Right lobe of liver (tissue), 6 donors: ENCODE data around the gene GNAI3. TPM values are rescaled to one million over a fixed set of nuclear protein-coding genes. Genes with fewer than 3 reads are reported as not detected.

Experiments
- ATAC-seq, 4 donors: fragments of 200-7000 bp; cut with Tn5 transposase; one replicate each; pipeline ENCODE4 v1.9.1; 2020; ENCODE audit warnings: mild to moderate bottlenecking in 4 of 4, moderate library complexity in 4 of 4
- DNase-seq, 3 donors: peaks; one replicate each; pipeline ENCODE4 v3.0.0-alpha.2; 2020
- H3K27ac ChIP-seq, 3 donors: fragments of 200-600 bp; one replicate each; pipeline ENCODE4 v1.8.0; 2022
- H3K27me3 ChIP-seq, 2 donors: fragments of 200-600 bp; one replicate each; pipeline ENCODE4 v1.8.0; 2022
- H3K36me3 ChIP-seq, 4 donors: fragments of 200-600 bp; sonication (generic) in 1 of 4; one replicate each; pipeline versions ENCODE4 v1.5.1 to v1.8.0; 2017 to 2022; ENCODE audit warnings: control low read depth in 1 of 4
- H3K4me1 ChIP-seq, 4 donors: fragments of 200-600 bp; sonication (generic) in 1 of 4; one replicate each; pipeline versions ENCODE4 v1.5.1 to v1.8.0; 2017 to 2022; ENCODE audit warnings: control low read depth in 1 of 4
- H3K4me3 ChIP-seq, 3 donors: fragments of 200-600 bp; one replicate each; pipeline ENCODE4 v1.8.0; 2022
- H3K9me3 ChIP-seq, 4 donors: fragments of 200-600 bp; sonication (generic) in 1 of 4; one replicate each; pipeline versions ENCODE4 v1.5.1 to v1.8.0; 2017 to 2022; ENCODE audit warnings: control low read depth in 1 of 4
- CTCF ChIP-seq, 4 donors: fragments of 200-600 bp in 3 of 4; fragments of 450-650 bp in 1 of 4; IDR thresholded peaks; one replicate each; pipeline versions ENCODE4 v1.5.1 to v1.8.0; 2016 to 2022; ENCODE audit warnings: antibody characterized with exemption in 4 of 4, mild to moderate bottlenecking in 2 of 4
- POLR2A ChIP-seq: fragments of 450-650 bp; IDR thresholded peaks from one replicate; pipeline ENCODE4 v1.6.1; 2017; ENCODE audit warnings: antibody characterized with exemption, mild to moderate bottlenecking
- WGBS: methylation state at CpG from one replicate; pipeline ENCODE4 v1.1.6; 2018; ENCODE audit warnings: low coverage, low lambda C conversion rate; ENCODE audit not compliant: insufficient coverage; ENCODE audit errors: missing lambda C conversion rate; 5-methylcytosine and 5-hydroxymethylcytosine counted together
- intact Hi-C, 2 donors: fragments of 100-400 bp; cut with DNase I; formaldehyde crosslinking; loops; one replicate each; pipeline versions ENCODE4 v1.11.2 to v1.14.1; 2022
- total RNA-seq, 6 experiments: library from RNA; depleted of rRNA in 2 of 6; stranded (reverse); fragments of >200 nt in 2 of 6; fragmentation: NEBNext Ultra II Directional in 3 of 6; extraction: Animal tissue kit (Norgen Biotek cat#: 25700) in 3 of 6; gene quantifications; one replicate each; pipeline versions ENCODE4 v1.1.0 to v1.2.4, GENCODE V29; 2016 to 2023
- donor health status: DM: no; HTN: yes; CAD: no.
- donor health status: DM: no; HTN: no; CAD: no.
- donor health status: DM: no; HTN: no; CAD: no.
- donor health status: DM: no; HTN: yes; CAD: no.
- donor health status: DM: no; HTN: yes; CAD: no.

GNAI3 gene
- total RNA-seq, 6 experiments from 2014 or later, result 2.5 to 4.3 (median 3.3) TPM

- peaks cover 0 to 31% (median 12%) of the 10 kb centered on the region in 4 donors for H3K4me1 ChIP-seq
- WGBS, result 56% methylated on average over 3 of the region's 3 CpGs
- H3K36me3 ChIP-seq, result no peaks in the 10 kb centered on the region
- H3K27me3 ChIP-seq, result no peaks in the 10 kb centered on the region
- no peak overlapping the region for H3K27ac ChIP-seq
- ATAC-seq (no peak), DNase-seq (no peak)
- no peak overlapping the region for H3K4me3 ChIP-seq
- no peaks in the 10 kb centered on the region for H3K9me3 ChIP-seq
- TF ChIP-seq CTCF (IDR thresholded peaks at IDR 0.05) (no peak), POLR2A (no peak)
- intact Hi-C loops, result no loop called here
These were observed 22.0 kb downstream of the GNAI3 start for GRCh38 chr1:109570414-109570813.

GRCh38 chr1:109573785-109574184 lies 25.4 kb downstream of the GNAI3 start:
- H3K27me3 ChIP-seq, result no peaks in the 10 kb centered on the region
- TF ChIP-seq CTCF (IDR thresholded peaks at IDR 0.05) (no peak), POLR2A (no peak)
- peaks cover 0 to 1% (median 0%) of the 10 kb centered on the region in 4 donors for H3K4me1 ChIP-seq
- H3K9me3 ChIP-seq, result no peaks in the 10 kb centered on the region
- no peaks in the 10 kb centered on the region for H3K36me3 ChIP-seq
- no peak overlapping the region for H3K27ac ChIP-seq
- ATAC-seq (peak; percentile 41 to 61 (median 56)), DNase-seq (no peak)
- no peak overlapping the region for H3K4me3 ChIP-seq
- intact Hi-C loops, result no loop called here
- 53% methylated on average over 2 of the region's 2 CpGs for WGBS

GRCh38 chr1:109578947-109579443 lies 30.6 kb downstream of the GNAI3 start:
- H3K4me3 ChIP-seq, result no peak overlapping the region
- peaks cover 0 to 13% (median 2%) of the 10 kb centered on the region in 4 donors for H3K36me3 ChIP-seq
- TF ChIP-seq CTCF (IDR thresholded peaks at IDR 0.05) (no peak), POLR2A (no peak)
- 79% methylated on average over 3 of the region's 3 CpGs for WGBS
- no peak for DNase-seq
- H3K27me3 ChIP-seq, result no peaks in the 10 kb centered on the region
- no peak for ATAC-seq
- intact Hi-C loops, result no loop called here
- H3K9me3 ChIP-seq, result no peaks in the 10 kb centered on the region
- no peak overlapping the region for H3K27ac ChIP-seq
- peaks cover 0 to under 1% (median 0%) of the 10 kb centered on the region in 4 donors for H3K4me1 ChIP-seq

- TF ChIP-seq CTCF (IDR thresholded peaks at IDR 0.05) (no peak), POLR2A (no peak)
- H3K4me3 ChIP-seq, result no peak overlapping the region
- intact Hi-C loops, result no loop called here
- no peak overlapping the region for H3K27ac ChIP-seq
- H3K4me1 ChIP-seq, result peaks cover 0 to 6% (median under 1%) of the 10 kb centered on the region in 4 donors
- H3K36me3 ChIP-seq, result peaks cover 0 to 13% (median 2%) of the 10 kb centered on the region in 4 donors
- no peaks in the 10 kb centered on the region for H3K9me3 ChIP-seq
- DNase-seq (no peak), ATAC-seq (no peak)
- H3K27me3 ChIP-seq, result no peaks in the 10 kb centered on the region
- WGBS, result 88% methylated on average over 1 of the region's 1 CpG
These were observed 31.1 kb downstream of the GNAI3 start for GRCh38 chr1:109579491-109579890.
